WERI-Rb-1 (cell line): ENCODE data around the gene RIMBP2.
A peak's percentile ranks its signal among the peaks of the same experiment; 100 is the strongest.

Experiments used
- DNase-seq: peaks from one replicate; pipeline ENCODE4 v3.0.0-alpha.2; 2020
- H3K27ac ChIP-seq: fragments of 250-450 bp; sonication (Bioruptor Pico); 2 replicates; pipeline ENCODE4 v1.5.1; 2020; ENCODE audit warnings: mild to moderate bottlenecking, moderate library complexity
- H3K27me3 ChIP-seq: fragments of 250-450 bp; sonication (Bioruptor Pico); 2 replicates; pipeline ENCODE4 v1.5.1; 2021; ENCODE audit warnings: mild to moderate bottlenecking, low read depth, moderate library complexity; ENCODE audit not compliant: insufficient read depth, severe bottlenecking
- H3K36me3 ChIP-seq: fragments of 250-450 bp; sonication (Bioruptor Pico); 2 replicates; pipeline ENCODE4 v1.5.1; 2020; ENCODE audit warnings: mild to moderate bottlenecking, moderate library complexity
- H3K4me3 ChIP-seq: 2 replicates; pipeline ENCODE4 v1.5.1; 2011; ENCODE audit warnings: low read depth, mild to moderate bottlenecking, control low read depth, low read length
- H3K9me3 ChIP-seq: fragments of 250-450 bp; sonication (Bioruptor Pico); 2 replicates; pipeline ENCODE4 v1.5.1; 2021; ENCODE audit warnings: mild to moderate bottlenecking, moderate library complexity; ENCODE audit not compliant: severe bottlenecking
- TF ChIP-seq, protein P1 (sequence below): IDR thresholded peaks from 2 replicates; pipeline ENCODE4 v1.5.1; 2011; ENCODE audit warnings: low read depth, mild to moderate bottlenecking, control low read depth, inconsistent platforms, low read length

RIMBP2 gene

DNA sequence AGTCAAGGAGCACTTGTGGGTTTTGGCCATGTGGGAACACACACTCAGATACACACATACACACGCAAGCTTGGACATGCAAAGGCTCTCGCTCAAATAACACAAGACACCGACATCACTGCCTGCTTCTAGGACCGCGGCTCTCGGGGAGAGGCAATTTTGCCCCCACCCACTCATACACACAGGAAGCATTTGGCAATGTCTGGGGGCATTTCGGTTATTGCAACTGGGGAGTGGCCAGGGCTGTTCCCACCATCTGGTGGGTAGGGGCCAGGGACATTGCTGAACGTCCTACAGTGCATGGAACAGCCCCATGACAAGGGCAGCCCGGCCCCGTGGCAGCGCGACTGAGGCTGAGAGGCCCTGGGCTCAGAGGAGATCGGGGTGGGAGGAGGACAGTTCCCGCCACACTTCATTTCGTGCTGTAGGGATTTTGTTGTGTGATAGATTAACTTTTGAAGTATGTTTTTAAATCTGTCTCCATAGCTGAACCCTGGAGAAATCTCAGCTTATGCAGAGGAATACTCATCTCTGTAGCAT, 35.6 kb downstream of the RIMBP2 start:
- TF ChIP-seq, protein P1, sequence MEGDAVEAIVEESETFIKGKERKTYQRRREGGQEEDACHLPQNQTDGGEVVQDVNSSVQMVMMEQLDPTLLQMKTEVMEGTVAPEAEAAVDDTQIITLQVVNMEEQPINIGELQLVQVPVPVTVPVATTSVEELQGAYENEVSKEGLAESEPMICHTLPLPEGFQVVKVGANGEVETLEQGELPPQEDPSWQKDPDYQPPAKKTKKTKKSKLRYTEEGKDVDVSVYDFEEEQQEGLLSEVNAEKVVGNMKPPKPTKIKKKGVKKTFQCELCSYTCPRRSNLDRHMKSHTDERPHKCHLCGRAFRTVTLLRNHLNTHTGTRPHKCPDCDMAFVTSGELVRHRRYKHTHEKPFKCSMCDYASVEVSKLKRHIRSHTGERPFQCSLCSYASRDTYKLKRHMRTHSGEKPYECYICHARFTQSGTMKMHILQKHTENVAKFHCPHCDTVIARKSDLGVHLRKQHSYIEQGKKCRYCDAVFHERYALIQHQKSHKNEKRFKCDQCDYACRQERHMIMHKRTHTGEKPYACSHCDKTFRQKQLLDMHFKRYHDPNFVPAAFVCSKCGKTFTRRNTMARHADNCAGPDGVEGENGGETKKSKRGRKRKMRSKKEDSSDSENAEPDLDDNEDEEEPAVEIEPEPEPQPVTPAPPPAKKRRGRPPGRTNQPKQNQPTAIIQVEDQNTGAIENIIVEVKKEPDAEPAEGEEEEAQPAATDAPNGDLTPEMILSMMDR, result no peak
- no peak for DNase-seq
- Histone ChIP-seq H3K4me3 (no peak overlapping the region), H3K9me3 (no peaks in the 10 kb centered on the region), H3K36me3 (no peaks in the 10 kb centered on the region), H3K27ac (no peak overlapping the region), H3K27me3 (no peaks in the 10 kb centered on the region)

DNA sequence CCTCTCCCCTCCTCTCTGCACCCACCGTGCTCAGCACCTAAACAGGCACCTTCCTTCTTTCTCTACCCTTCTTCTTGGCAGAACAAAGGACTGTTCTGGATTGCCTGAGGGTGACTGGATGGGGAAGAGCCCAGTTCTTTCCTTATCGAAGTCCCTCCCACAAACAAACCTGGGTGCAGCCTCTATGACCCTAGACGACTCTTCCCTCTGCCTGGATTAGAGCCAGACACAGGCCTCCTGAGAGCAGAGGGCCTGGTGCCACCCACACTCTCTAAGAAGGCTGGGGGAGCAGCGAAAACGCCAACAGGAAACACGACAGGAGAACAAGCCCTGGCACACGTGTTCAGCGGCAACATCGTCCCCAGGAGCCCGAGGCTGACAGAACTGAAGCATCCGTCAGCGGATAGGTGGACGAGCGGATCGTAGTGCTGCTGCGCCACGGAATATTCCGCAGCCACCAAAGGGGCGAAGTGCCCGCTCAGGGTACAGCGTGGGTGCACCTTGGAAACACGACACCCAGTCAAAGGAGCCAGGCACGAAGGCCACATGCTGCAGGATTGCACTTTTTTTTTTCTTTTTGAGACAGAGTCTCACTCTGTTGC, 38.0 kb downstream of the RIMBP2 start:
- no peak overlapping the region for H3K4me3 ChIP-seq
- H3K36me3 ChIP-seq, result no peaks in the 10 kb centered on the region
- H3K9me3 ChIP-seq, result no peaks in the 10 kb centered on the region
- no peaks in the 10 kb centered on the region for H3K27me3 ChIP-seq
- TF ChIP-seq, protein P1, result no peak
- peak overlapping the region; percentile 13 for H3K27ac ChIP-seq
- peak; percentile 62 for DNase-seq

DNA sequence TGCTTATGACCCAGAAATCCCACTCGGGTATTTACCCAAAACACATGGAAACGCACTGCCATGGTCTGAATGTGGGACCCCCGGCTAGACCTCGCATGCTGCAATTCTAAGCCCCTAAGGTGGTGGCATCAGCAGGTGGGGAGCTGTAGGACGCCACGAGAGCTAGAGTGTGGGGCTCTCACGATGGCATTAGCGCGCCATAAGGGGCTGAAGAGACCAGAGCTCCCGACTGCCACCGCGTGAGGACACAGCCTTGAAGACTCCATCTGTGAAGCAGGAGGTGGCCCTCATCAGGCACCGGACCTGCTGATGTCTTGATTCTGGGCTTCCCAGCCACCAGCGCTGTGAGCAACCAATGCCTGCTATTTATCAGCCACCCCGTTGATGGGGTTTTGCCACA, 40.3 kb downstream of the RIMBP2 start:
- no peaks in the 10 kb centered on the region for H3K36me3 ChIP-seq
- H3K9me3 ChIP-seq, result peaks cover 3% of the 10 kb centered on the region
- no peaks in the 10 kb centered on the region for H3K27me3 ChIP-seq
- no peak for DNase-seq
- H3K4me3 ChIP-seq, result no peak overlapping the region
- TF ChIP-seq, protein P1, result no peak
- H3K27ac ChIP-seq, result no peak overlapping the region

DNA sequence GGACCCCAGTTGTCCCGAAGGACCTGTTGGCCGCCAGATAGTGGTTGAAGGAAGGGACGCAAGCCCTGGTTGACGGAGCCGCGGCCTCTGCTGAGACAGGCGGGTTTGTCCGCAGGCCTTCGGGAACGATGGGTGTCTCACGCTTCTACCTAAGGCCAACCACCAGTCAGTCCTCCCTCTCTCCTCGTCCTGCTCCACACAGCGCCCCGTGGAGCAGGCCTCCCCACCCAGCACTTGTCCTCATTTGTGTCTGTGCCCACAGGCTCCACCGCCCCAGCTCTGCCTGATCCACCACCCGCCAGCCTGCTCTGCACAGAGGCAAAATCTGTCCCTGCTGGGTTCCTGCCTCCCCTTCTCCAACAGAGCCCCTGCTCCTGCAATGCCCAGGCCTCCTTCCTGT, 41.0 kb downstream of the RIMBP2 start:
- no peak overlapping the region for H3K4me3 ChIP-seq
- no peak for DNase-seq
- TF ChIP-seq, protein P1, result no peak
- no peaks in the 10 kb centered on the region for H3K27me3 ChIP-seq
- no peak overlapping the region for H3K27ac ChIP-seq
- peaks cover 3% of the 10 kb centered on the region for H3K9me3 ChIP-seq
- no peaks in the 10 kb centered on the region for H3K36me3 ChIP-seq

DNA sequence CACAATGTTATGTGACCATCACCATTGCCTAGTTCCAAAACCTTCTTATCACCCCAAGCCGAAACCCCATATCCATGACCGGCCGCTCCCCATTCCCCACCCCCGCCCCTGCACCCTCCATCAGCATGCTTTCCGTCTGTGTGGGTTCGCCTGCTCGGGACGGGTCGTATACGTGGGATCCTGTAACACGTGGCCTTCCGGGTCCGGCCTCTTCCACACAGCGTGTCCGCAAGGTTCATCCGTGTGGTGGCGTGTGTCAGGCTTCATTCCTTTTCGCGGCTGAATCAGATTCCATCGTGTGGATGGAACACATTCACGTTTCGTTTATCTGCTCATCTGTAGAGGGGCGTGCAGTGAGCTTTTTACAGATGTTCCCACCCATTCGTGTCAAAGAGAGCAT, 41.4 kb downstream of the RIMBP2 start:
- Histone ChIP-seq H3K4me3 (no peak overlapping the region), H3K36me3 (no peaks in the 10 kb centered on the region), H3K27me3 (no peaks in the 10 kb centered on the region), H3K9me3 (peaks cover 4% of the 10 kb centered on the region), H3K27ac (no peak overlapping the region)
- no peak for DNase-seq
- TF ChIP-seq, protein P1, result no peak

DNA sequence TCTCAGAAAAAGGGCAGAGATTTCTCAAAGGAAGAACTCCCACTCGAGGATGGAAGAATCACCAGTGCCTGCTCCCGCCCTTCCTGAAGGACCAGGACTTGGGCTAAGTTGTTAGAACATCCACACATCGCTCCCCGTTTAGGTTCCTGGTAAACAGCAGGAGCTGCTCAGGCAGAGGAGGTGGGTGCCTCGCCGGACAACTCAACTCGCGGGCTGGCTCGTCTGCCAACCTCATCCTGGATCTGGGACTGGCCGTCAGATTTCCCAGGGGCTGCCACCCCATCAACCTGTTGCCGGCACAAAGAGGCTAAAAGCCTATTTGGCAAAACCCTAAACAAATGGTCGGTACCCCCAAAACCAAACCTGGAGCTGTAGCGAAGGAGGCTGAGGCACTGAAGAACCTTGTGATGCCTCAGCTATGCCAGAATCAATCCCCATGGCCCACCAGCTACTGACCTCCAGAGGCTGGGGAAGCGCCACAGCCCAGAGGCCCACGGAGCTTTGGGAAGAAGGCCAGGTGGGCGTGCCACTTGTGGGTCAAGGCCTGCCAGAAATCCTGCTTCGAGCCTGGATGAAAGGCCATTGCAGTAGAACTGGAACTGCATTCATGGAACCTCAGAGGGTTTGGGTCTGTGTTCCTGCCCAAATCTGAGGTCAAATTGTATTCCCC, 42.9 kb downstream of the RIMBP2 start:
- TF ChIP-seq, protein P1, result no peak
- no peak for DNase-seq
- Histone ChIP-seq H3K36me3 (no peaks in the 10 kb centered on the region), H3K27me3 (no peaks in the 10 kb centered on the region), H3K4me3 (no peak overlapping the region), H3K9me3 (peaks cover 8% of the 10 kb centered on the region), H3K27ac (no peak overlapping the region)
